Mesothelial cell of epicardium (in vitro differentiated cells): Measurements from ENCODE around the gene LSM6. TPM values are rescaled to one million over a fixed set of nuclear protein-coding genes. Genes with fewer than 3 reads are reported as not detected.

ENCODE experiments used
- DNase-seq, 2 experiments: peaks; one replicate each; pipeline ENCODE4 v3.0.0; 2021; ENCODE audit warnings: low spot score in 2 of 2; ENCODE audit not compliant: unreplicated experiment in 2 of 2
- H3K27ac Mint-ChIP-seq: 2 replicates; pipeline ENCODE4 v1.8.0; 2021; ENCODE audit warnings: mixed read lengths
- H3K27me3 Mint-ChIP-seq: 2 replicates; pipeline ENCODE4 v1.8.0; 2021; ENCODE audit warnings: low read depth, mixed read lengths
- H3K36me3 Mint-ChIP-seq: 2 replicates; pipeline ENCODE4 v1.8.0; 2021; ENCODE audit warnings: mixed read lengths
- H3K4me1 Mint-ChIP-seq: 2 replicates; pipeline ENCODE4 v1.8.0; 2021; ENCODE audit warnings: mixed read lengths
- H3K4me3 Mint-ChIP-seq: 2 replicates; pipeline ENCODE4 v1.8.0; 2021; ENCODE audit warnings: mild to moderate bottlenecking, moderate library complexity, mixed read lengths
- H3K9me3 Mint-ChIP-seq: 2 replicates; pipeline ENCODE4 v1.8.0; 2021; ENCODE audit warnings: mixed read lengths
- CTCF ChIP-seq: fragments of 200-600 bp; sonication (generic); IDR thresholded peaks from one replicate; pipeline ENCODE4 v1.5.0; 2021; ENCODE audit warnings: antibody characterized with exemption; ENCODE audit not compliant: unreplicated experiment
- total RNA-seq: library from RNA; stranded (reverse); gene quantifications from 3 replicates; pipeline ENCODE4 v1.2.1, GENCODE V29; 2021

The LSM6 gene
- total RNA-seq, 1 donor from 2014 or later: 37.0 TPM

- H3K4me1 Mint-ChIP-seq: peaks cover 22% of the 10 kb centered on the region
- peaks cover 16% of the 10 kb centered on the region for H3K9me3 Mint-ChIP-seq
- no peak for TF ChIP-seq CTCF
- no peak overlapping the region for H3K27ac Mint-ChIP-seq
- H3K27me3 Mint-ChIP-seq: no peaks in the 10 kb centered on the region
- no peak for DNase-seq
- H3K4me3 Mint-ChIP-seq: no peak overlapping the region
- no peaks in the 10 kb centered on the region for H3K36me3 Mint-ChIP-seq
Measured at GRCh38 chr4:146158036-146158745, 17.3 kb upstream of the LSM6 start.

GRCh38 chr4:146159384-146160058 is 16.0 kb upstream of the LSM6 start:
- no peak for DNase-seq
- peaks cover 9% of the 10 kb centered on the region for H3K4me1 Mint-ChIP-seq
- H3K27me3 Mint-ChIP-seq: peaks cover under 1% of the 10 kb centered on the region
- peaks cover 25% of the 10 kb centered on the region for H3K9me3 Mint-ChIP-seq
- no peak overlapping the region for H3K27ac Mint-ChIP-seq
- no peak overlapping the region for H3K4me3 Mint-ChIP-seq
- TF ChIP-seq CTCF: no peak
- no peaks in the 10 kb centered on the region for H3K36me3 Mint-ChIP-seq

GRCh38 chr4:146161243-146161642 is 14.3 kb upstream of the LSM6 start:
- H3K27me3 Mint-ChIP-seq: peaks cover 5% of the 10 kb centered on the region
- no peaks in the 10 kb centered on the region for H3K36me3 Mint-ChIP-seq
- H3K27ac Mint-ChIP-seq: no peak overlapping the region
- no peak for DNase-seq
- TF ChIP-seq CTCF: no peak
- no peak overlapping the region for H3K4me3 Mint-ChIP-seq
- H3K4me1 Mint-ChIP-seq: no peaks in the 10 kb centered on the region
- peaks cover 29% of the 10 kb centered on the region for H3K9me3 Mint-ChIP-seq

- Mint-ChIP-seq H3K9me3 (peaks cover 22% of the 10 kb centered on the region), H3K27ac (no peak overlapping the region), H3K36me3 (no peaks in the 10 kb centered on the region), H3K4me3 (no peak overlapping the region), H3K4me1 (no peaks in the 10 kb centered on the region), H3K27me3 (peaks cover 15% of the 10 kb centered on the region)
- DNase-seq: no peak
- TF ChIP-seq CTCF: no peak
Measured at GRCh38 chr4:146165221-146165620, 10.3 kb upstream of the LSM6 start.

GRCh38 chr4:146165840-146166239 is 9.7 kb upstream of the LSM6 start:
- Mint-ChIP-seq H3K4me3 (no peak overlapping the region), H3K9me3 (peaks cover 21% of the 10 kb centered on the region), H3K36me3 (no peaks in the 10 kb centered on the region), H3K4me1 (no peaks in the 10 kb centered on the region), H3K27ac (no peak overlapping the region), H3K27me3 (peaks cover 15% of the 10 kb centered on the region)
- no peak for TF ChIP-seq CTCF
- no peak for DNase-seq
